HG02759 (cell line): ENCODE measurements around the gene PHC2.
A peak's percentile ranks its signal among the peaks of the same experiment; 100 is the strongest.

Experiments used
- ATAC-seq: cut with Tn5 transposase; IDR thresholded peaks from one replicate; pipeline ENCODE4 v1.9.1; 2021; ENCODE audit warnings: mild to moderate bottlenecking, moderate library complexity; ENCODE audit not compliant: unreplicated experiment

Gene PHC2

GRCh38 chr1:33353531-33353930 lies 77.4 kb downstream of the PHC2 start:
- ATAC-seq: no peak

DNA sequence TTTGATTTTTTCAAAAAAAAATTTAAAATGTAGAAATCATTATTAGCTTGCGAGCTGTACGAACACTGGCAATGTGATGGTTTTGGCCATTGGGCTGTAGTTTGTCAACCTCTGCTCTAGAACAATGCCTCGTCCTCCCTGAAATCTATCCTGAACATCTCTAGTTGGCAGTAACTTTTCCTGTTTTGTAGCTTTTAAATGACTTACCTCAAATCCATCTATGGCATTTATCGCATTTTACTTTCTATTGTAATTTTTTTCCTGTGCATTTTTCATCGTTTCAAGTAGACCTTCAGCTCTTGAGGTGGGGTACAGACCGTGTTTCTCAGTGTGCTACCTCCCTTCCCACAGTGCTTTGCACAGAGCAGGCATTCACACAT lies 79.6 kb downstream of the PHC2 start:
- ATAC-seq: no peak

- ATAC-seq: no peak
These were observed 80.1 kb downstream of the PHC2 start for GRCh38 chr1:33350611-33351280.

GRCh38 chr1:33349778-33350610 lies 80.9 kb downstream of the PHC2 start:
- ATAC-seq: peak; percentile 83

DNA sequence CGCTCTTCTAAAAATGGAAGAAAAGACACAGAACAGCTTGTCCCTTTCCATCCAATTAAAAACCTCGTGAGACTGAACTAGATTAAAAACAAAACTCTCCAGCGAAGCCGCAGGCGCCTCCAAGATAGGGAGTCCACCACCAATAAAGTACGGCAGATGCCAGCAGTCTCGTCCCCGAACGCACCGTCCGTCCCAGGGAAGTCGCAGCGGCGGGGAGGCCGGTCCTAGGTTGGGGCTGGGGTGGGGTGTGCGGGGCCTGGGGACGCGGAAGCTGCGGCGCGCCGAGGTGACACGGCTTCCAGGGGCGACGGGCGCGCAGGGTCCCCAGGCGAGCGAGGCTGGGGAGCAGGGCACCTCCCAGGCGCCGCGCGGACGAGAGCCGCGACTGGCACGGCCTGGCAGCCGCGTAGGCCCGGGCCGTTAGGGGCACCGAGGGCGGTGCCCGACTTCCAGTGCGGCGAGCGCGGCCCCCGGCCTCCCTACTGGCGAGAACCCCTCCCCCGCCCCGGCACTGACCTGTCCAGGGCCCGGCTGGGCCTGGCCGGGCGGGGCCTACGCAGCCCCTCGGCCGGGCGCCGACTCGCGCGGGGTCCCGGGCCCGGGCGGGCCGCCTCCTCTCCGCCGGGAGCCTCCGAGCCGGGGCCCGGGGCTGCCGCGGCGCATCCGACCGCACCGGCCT lies 81.7 kb downstream of the PHC2 start:
- ATAC-seq: peak; percentile 38

GRCh38 chr1:33348676-33349080 lies 82.2 kb downstream of the PHC2 start:
- no peak for ATAC-seq

- ATAC-seq: no peak
These were observed 82.7 kb downstream of the PHC2 start for GRCh38 chr1:33348194-33348593.

GRCh38 chr1:33347650-33347992 lies 83.3 kb downstream of the PHC2 start:
- ATAC-seq: no peak

GRCh38 chr1:33346927-33347649 lies 83.8 kb downstream of the PHC2 start:
- no peak for ATAC-seq

- ATAC-seq: no peak
These were observed 84.4 kb downstream of the PHC2 start for GRCh38 chr1:33346533-33346926.

- ATAC-seq: no peak
These were observed 85.9 kb downstream of the PHC2 start for GRCh38 chr1:33344896-33345560.

GRCh38 chr1:33343539-33343938 lies 87.4 kb downstream of the PHC2 start:
- ATAC-seq: no peak

DNA sequence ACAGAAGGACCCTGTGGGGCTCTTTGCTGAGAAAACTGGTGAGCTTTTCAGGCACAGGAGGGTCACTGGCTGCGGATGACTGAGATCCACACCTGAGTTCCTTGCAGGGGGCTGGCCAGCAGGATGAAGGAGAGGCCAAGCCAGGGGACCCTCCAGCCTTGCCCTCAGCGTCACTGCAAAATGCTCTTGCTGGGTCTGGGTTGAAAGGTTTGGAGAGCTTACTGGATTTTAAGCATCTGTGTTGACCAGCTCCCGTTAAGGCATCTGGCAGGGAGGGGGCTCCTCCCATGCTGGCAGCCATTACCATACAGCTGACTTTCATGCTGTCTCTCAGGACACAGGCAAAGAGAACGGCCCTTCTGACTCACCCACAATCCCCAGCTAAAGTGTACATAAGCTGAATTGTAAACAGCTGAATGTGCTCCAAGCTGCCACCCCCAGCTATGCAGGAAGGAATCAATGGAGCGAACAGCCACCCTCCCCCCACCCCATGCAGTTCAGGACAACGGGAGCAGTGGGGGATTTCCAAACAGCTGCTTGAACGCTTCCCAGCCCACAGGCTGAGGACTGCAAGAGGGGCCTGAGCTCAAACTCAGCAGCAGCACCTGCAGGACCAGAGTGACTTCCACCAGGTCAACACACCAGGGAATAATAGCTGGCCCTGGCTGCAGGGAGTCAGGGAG lies 88.7 kb downstream of the PHC2 start:
- ATAC-seq: no peak

- no peak for ATAC-seq
These were observed 89.7 kb downstream of the PHC2 start for GRCh38 chr1:33341190-33341589.

DNA sequence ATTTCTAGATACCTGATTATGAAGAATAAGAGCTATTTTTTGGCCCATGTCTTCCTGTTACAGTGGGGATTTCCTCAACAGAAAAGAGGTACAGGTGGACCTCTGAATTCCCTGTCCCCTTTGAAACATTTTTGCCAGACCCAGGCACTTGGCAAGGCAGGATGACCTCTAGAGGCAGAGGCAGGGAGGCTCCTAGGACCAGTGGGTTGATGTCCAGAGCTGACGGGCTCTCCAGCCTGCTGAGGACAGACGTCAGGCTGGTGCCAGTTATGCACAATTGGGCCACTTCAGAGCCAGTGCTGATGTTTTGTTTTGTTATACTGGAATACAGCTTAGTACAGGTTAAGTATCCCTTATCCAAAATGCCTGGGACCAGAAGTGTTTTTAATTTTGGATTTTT lies 91.5 kb downstream of the PHC2 start:
- ATAC-seq: no peak

DNA sequence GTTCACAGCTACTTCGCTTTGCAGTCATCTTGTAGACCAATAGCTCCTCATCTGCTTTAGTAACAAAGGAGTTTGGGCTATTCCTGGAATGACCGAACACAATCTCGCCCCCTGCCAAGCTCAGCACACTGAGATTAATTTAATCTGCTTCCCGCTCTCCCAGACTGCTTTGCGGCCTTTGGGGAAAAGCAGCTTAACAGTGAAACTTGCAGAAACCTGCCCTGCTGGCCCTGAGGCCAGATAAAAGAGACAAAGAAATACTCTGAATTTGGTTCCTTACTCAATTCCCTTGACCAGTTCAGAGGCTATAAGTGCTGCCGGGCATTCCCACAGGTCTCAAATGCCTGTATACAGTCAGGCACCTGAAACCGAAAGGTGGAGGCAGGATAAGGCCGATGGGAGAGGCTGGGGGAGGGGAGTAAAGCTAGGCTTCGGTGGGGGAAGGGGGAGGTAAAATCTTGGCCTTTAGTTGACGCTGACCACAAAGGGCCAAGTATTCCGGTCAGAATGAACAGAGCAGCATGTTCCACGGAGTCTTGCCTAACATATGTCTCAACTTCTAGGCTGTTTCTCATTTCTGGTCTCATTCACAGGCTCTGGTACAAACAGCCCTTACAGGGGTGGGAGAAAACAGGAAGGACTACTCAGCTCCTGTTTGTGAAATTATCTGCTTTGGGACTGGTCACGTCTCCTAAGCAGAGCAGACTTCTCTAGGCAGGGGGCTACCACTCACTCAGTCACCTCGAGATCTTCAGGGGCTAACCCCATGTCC lies 92.3 kb downstream of the PHC2 start:
- ATAC-seq: no peak

- ATAC-seq: no peak
These were observed 92.9 kb downstream of the PHC2 start for GRCh38 chr1:33338048-33338439.

DNA sequence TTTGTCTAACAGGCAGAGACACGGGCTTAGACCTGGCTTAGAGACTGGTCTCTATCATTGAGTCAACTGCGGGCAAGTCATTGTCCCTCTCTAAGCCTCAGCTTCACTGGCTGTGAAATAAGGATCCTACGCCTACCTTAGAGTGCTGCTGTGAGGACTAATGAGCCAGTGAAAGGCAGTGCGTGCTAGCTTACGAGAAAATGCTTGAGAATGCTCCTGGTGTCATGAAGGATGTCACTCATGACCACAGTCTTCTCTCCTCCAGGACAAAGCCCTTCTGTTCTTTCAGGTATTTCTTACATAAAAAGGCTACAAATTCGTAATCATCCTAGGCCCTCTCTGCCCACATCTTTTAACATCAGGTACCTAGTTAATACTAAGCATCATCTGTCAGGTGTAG lies 93.5 kb downstream of the PHC2 start:
- no peak for ATAC-seq

GRCh38 chr1:33336580-33336979 lies 94.3 kb downstream of the PHC2 start:
- ATAC-seq: no peak

- no peak for ATAC-seq
These were observed 95.9 kb downstream of the PHC2 start for GRCh38 chr1:33335020-33335419.
